Glutamatergic neuron (in vitro differentiated cells): ENCODE results near the gene MED8. TPM values are rescaled to one million over a fixed set of nuclear protein-coding genes. Genes with fewer than 3 reads are reported as not detected.

Source experiments
- DNase-seq: peaks from one replicate; pipeline ENCODE4 v3.0.0; 2022
- H3K27ac Mint-ChIP-seq: one replicate; pipeline ENCODE4 v1.8.0; 2020; ENCODE audit warnings: mild to moderate bottlenecking, mixed read lengths, inconsistent platforms; ENCODE audit not compliant: unreplicated experiment
- H3K27me3 Mint-ChIP-seq: one replicate; pipeline ENCODE4 v1.8.0; 2020; ENCODE audit warnings: mild to moderate bottlenecking, moderate library complexity, mixed read lengths, inconsistent platforms; ENCODE audit not compliant: unreplicated experiment
- H3K36me3 Mint-ChIP-seq: one replicate; pipeline ENCODE4 v1.8.0; 2020; ENCODE audit warnings: mild to moderate bottlenecking, mixed read lengths, inconsistent platforms; ENCODE audit not compliant: unreplicated experiment
- H3K4me1 Mint-ChIP-seq: one replicate; pipeline ENCODE4 v1.8.0; 2020; ENCODE audit warnings: mild to moderate bottlenecking, low read depth, mixed read lengths, inconsistent platforms; ENCODE audit not compliant: unreplicated experiment
- H3K4me3 Mint-ChIP-seq: one replicate; pipeline ENCODE4 v1.8.0; 2020; ENCODE audit warnings: mild to moderate bottlenecking, mixed read lengths, inconsistent platforms; ENCODE audit not compliant: unreplicated experiment
- H3K9me3 Mint-ChIP-seq: one replicate; pipeline ENCODE4 v1.8.0; 2020; ENCODE audit warnings: mild to moderate bottlenecking, moderate library complexity, mixed read lengths, inconsistent platforms; ENCODE audit not compliant: unreplicated experiment
- total RNA-seq: library from RNA; stranded (reverse); fragmentation: NEBNext Ultra II Directional; extraction: Animal tissue kit (Norgen Biotek cat#: 25700); gene quantifications from one replicate; pipeline ENCODE4 v1.2.1, GENCODE V29; 2021; ENCODE audit not compliant: unreplicated experiment
- TF ChIP-seq, protein P1 (sequence below): fragments of 200-600 bp; sonication (generic); IDR thresholded peaks from one replicate; pipeline ENCODE4 v1.5.0; 2021; ENCODE audit not compliant: partially characterized antibody, unreplicated experiment

Gene MED8
- total RNA-seq, 1 donor from 2014 or later = 39.1 TPM

DNA sequence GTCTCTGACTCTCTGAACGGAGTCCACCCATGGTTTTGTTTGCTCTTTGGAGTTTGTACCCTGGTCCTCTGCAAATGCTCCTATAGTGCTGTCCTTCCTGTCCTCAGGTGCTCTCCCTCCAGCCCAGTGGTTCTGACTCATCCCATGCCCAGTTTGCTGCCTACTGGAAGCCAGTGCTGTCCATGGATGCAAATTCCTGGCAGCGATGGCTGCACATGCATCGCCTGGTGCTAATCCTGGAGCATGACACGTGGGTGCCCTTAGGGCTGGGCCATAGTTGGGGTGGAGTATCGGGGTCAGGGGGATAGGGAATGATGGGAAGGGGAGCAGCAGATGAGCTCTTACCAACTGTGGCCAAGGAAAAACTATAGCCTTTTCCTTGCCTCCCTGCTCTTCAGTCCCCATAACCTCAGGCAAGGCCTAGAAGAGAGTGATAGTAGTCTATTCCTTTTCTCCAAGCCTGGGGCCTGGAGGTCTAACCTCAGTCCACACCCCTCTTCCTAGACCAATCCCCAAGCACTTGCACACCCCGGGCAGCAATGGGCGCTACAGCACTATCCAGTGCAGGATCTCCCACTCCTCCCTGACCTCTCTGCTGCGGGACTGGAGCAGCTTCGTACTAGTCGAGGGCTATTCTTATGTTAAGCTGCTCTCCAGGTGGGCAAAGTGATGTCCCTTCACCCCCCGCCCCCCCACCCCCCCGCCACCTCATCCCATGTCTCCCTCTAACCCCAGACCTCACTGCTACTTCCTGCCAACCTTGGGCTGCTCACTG lies 32.6 kb upstream of the MED8 start:
- no peak overlapping the region for H3K4me3 Mint-ChIP-seq
- H3K27me3 Mint-ChIP-seq = no peaks in the 10 kb centered on the region
- no peaks in the 10 kb centered on the region for H3K4me1 Mint-ChIP-seq
- no peaks in the 10 kb centered on the region for H3K36me3 Mint-ChIP-seq
- no peak for DNase-seq
- no peak overlapping the region for H3K27ac Mint-ChIP-seq
- TF ChIP-seq, protein P1, sequence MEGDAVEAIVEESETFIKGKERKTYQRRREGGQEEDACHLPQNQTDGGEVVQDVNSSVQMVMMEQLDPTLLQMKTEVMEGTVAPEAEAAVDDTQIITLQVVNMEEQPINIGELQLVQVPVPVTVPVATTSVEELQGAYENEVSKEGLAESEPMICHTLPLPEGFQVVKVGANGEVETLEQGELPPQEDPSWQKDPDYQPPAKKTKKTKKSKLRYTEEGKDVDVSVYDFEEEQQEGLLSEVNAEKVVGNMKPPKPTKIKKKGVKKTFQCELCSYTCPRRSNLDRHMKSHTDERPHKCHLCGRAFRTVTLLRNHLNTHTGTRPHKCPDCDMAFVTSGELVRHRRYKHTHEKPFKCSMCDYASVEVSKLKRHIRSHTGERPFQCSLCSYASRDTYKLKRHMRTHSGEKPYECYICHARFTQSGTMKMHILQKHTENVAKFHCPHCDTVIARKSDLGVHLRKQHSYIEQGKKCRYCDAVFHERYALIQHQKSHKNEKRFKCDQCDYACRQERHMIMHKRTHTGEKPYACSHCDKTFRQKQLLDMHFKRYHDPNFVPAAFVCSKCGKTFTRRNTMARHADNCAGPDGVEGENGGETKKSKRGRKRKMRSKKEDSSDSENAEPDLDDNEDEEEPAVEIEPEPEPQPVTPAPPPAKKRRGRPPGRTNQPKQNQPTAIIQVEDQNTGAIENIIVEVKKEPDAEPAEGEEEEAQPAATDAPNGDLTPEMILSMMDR = no peak
- H3K9me3 Mint-ChIP-seq = no peaks in the 10 kb centered on the region

- Mint-ChIP-seq H3K27me3 (no peaks in the 10 kb centered on the region), H3K36me3 (no peaks in the 10 kb centered on the region), H3K4me1 (no peaks in the 10 kb centered on the region), H3K27ac (no peak overlapping the region), H3K4me3 (no peak overlapping the region), H3K9me3 (no peaks in the 10 kb centered on the region)
- TF ChIP-seq, protein P1 = no peak
- DNase-seq = no peak
Measured at GRCh38 chr1:43421396-43421795, 31.8 kb upstream of the MED8 start.

- TF ChIP-seq, protein P1 = no peak
- no peak overlapping the region for H3K4me3 Mint-ChIP-seq
- no peaks in the 10 kb centered on the region for H3K9me3 Mint-ChIP-seq
Measured at GRCh38 chr1:43420874-43421273, 31.3 kb upstream of the MED8 start.

GRCh38 chr1:43419627-43420425 lies 30.2 kb upstream of the MED8 start:
- DNase-seq = no peak
- H3K4me3 Mint-ChIP-seq = no peak overlapping the region
- no peak overlapping the region for H3K27ac Mint-ChIP-seq
- no peaks in the 10 kb centered on the region for H3K27me3 Mint-ChIP-seq
- no peaks in the 10 kb centered on the region for H3K9me3 Mint-ChIP-seq
- no peaks in the 10 kb centered on the region for H3K4me1 Mint-ChIP-seq
- TF ChIP-seq, protein P1 = no peak
- H3K36me3 Mint-ChIP-seq = no peaks in the 10 kb centered on the region

More at GRCh38 chr1:43420874-43421273, 31.3 kb upstream of the MED8 start:
- H3K4me1 Mint-ChIP-seq = no peaks in the 10 kb centered on the region
- no peaks in the 10 kb centered on the region for H3K36me3 Mint-ChIP-seq
- H3K27ac Mint-ChIP-seq = no peak overlapping the region
- no peak for DNase-seq
- H3K27me3 Mint-ChIP-seq = no peaks in the 10 kb centered on the region

- no peaks in the 10 kb centered on the region for H3K9me3 Mint-ChIP-seq
- TF ChIP-seq, protein P1 = no peak
- no peaks in the 10 kb centered on the region for H3K36me3 Mint-ChIP-seq
- H3K27me3 Mint-ChIP-seq = no peaks in the 10 kb centered on the region
- H3K4me3 Mint-ChIP-seq = no peak overlapping the region
- H3K27ac Mint-ChIP-seq = no peak overlapping the region
- DNase-seq = no peak
- no peaks in the 10 kb centered on the region for H3K4me1 Mint-ChIP-seq
Measured at GRCh38 chr1:43418858-43419257, 29.3 kb upstream of the MED8 start.
